Regular cardiac myocyte (primary cell): Measurements from ENCODE around the gene SGPL1. TPM values are rescaled to one million over a fixed set of nuclear protein-coding genes. Genes with fewer than 3 reads are reported as not detected.

ENCODE experiments used
- total RNA-seq: library from RNA; depleted of rRNA; stranded (reverse); fragments of >200 nt; gene quantifications from 2 replicates; pipeline ENCODE4 v1.2.3, GENCODE V29; 2014

Gene SGPL1, protein sequence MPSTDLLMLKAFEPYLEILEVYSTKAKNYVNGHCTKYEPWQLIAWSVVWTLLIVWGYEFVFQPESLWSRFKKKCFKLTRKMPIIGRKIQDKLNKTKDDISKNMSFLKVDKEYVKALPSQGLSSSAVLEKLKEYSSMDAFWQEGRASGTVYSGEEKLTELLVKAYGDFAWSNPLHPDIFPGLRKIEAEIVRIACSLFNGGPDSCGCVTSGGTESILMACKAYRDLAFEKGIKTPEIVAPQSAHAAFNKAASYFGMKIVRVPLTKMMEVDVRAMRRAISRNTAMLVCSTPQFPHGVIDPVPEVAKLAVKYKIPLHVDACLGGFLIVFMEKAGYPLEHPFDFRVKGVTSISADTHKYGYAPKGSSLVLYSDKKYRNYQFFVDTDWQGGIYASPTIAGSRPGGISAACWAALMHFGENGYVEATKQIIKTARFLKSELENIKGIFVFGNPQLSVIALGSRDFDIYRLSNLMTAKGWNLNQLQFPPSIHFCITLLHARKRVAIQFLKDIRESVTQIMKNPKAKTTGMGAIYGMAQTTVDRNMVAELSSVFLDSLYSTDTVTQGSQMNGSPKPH
- 24.5 and 31.4 TPM in 2 replicates for total RNA-seq

DNA sequence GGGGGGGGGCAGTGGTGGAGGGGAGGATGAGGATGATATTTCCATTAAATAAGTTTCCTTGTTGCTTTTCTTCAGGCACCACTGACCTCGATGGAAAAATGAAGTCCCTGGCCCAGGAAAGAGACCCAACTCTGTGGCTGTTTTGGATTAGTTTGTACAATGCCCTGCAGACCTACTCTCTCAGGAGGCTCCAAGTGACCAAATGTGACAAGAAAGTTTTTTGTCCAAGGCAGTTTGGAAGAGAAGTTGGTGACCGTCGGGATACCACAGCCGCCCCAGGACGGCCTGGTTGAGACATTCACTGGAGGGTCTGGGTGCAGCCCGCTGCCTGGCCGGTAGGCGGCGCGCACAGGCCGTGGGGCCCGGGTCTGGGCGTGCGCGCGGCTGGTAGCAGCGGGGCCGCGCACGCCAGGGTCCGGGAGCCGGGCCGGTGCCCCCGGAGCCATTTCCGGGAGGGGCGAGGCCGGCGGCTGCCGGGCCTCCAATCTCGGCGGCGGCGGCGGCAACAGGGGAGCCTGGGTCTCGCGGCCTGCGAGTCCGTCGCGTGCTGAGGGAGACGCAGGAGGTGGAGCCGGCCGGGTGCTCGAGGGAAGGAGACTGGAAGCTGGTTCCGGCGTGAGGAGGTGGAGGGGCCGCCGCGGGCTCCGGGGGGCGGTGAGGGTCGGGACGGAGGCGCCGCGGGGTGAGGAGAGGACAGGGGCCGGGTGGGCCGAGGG is at the start of gene SGPL1:
TSS of gene SGPL1 (plus strand) at position 445 of the 716 bp plus-strand sequence. CDS start 906 bp downstream, outside the sequence.

DNA sequence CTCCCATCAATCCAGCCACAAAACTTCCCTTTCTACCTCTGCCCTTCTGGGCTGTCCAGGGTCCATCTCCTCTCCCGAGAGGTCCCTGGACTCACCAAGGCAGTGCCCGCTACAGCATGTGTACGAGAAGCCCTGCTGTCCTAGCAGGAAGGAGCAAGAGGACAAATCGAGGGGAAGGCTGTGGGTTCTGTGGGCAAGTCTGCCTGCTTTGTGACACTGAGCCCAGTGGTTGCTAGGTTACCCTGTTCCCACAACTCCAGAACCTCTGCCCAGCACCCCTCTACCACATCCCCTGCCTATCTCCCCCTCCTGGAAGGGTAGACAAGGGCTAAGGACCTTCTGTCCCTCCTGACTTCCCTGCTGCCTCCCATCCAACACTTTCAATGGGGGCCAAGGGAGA is 30.6 kb upstream of the SGPL1 start, which contains the start of gene TBATA:
TSS of gene TBATA (minus strand) at position 188 of the 400 bp plus-strand sequence. CDS start 1,998 bp downstream, outside the sequence.

DNA sequence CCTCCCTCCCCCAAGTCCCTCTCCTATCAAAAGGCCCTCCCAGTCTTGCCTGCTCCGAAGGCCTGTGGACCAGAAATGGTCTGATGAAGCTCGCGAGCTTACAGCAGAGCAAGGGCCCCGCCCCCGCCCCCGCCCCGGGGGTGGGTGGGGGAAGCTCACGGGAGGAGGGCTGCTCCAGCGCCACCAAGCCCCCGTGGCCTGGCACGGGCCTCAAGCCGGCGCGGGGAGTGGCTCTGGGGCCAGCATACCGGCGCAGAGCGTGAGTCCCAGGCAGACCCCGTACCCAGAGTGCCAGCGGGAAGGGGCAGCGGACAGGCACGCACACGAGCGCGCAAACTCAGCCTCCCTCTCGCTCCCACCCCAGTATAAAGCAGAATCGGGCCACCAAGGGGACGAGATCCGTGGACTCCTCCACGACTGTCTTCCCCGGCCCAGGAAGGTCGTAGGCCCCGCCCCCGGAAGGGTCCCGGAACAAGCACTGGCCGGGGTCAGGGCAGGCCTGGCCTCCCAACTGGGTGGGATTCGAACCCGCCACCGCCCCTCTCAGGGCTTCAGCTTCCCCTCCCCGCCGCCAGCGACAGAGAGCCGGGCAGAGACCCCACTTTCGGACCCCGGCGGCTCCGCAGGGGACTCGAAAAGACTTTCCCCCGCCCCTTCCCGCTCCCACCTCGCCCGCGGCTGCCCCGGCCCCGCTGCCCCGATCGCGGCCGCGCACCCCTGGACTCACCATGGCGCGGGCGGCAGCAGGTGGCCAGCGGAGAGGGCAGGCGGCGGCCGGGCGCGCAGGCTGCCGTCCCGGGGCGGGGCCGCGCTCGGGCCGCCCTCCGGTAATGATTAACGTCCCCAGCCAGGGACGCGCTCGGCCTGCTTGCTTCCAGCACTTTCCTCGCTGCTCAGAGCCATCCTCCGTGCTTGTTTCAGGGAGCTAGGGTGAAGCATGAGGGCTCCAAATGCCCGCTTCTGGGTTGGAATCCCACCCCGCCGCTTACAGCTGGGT is 72.4 kb downstream of the SGPL1 start, which contains the start of gene PCBD1:
TSS of gene PCBD1 (minus strand) at position 762 of the 997 bp plus-strand sequence. CDS start at position 730, 32 bp downstream.

Other genes starting within 250 kb of the SGPL1 start
- not detected in 2 replicates for gene PRF1, start 213.2 kb upstream of the SGPL1 start, total RNA-seq
- gene ADAMTS14, start 143.4 kb upstream of the SGPL1 start, total RNA-seq, result 1.9 and 4.2 TPM in 2 replicates
- not detected in 2 replicates for gene TBATA, start 30.6 kb upstream of the SGPL1 start, total RNA-seq
- gene PCBD1, start 72.6 kb downstream of the SGPL1 start, total RNA-seq, result 23.4 and 30.4 TPM in 2 replicates